HCT116 (cell line): ENCODE measurements around the gene F2R. TPM values are rescaled to one million over a fixed set of nuclear protein-coding genes. Genes with fewer than 3 reads are reported as not detected.

Experiments used
- ATAC-seq: fragments of 200-7000 bp; cut with Tn5 transposase; 2 replicates; pipeline ENCODE4 v1.9.1; 2020; ENCODE audit warnings: mild to moderate bottlenecking, moderate library complexity
- BruUV-seq: library from RNA; stranded (reverse); fragments of 400-500 nt; replicated peaks from 2 replicates; lab custom pipeline; 2021; lab: Mats Ljungman, UMichigan
- CTCF ChIA-PET: fragments of 300-600 bp; sonication (Branson Sonifier 250); formaldehyde crosslinking; loops from one replicate; lab custom pipeline; 2021; ENCODE audit warnings: antibody characterized with exemption; lab: Charles Lee
- POLR2A ChIA-PET: fragments of 300-600, 350-600 bp; sonication (Branson Sonifier 250); formaldehyde crosslinking; loops from one replicate; lab custom pipeline; 2021; ENCODE audit warnings: antibody characterized with exemption; lab: Charles Lee
- RAD21 ChIA-PET, 2 experiments: fragments of 300-600 bp; sonication (Branson Sonifier 250); formaldehyde crosslinking; loops; one replicate each; lab custom pipeline; 2023; ENCODE audit warnings: low total read pairs in 2 of 2; ENCODE audit not compliant: uncharacterized antibody in 2 of 2, unreplicated experiment in 2 of 2, low non-redundant PET in 1 of 2; lab: Charles Lee
- DNase-seq: peaks from one replicate; pipeline ENCODE4 v3.0.0-alpha.2; 2010; ENCODE audit warnings: low read depth, low spot score
- H2AFZ ChIP-seq: fragments of 200-600 bp; shearing (Covaris generic), sonication (generic); 2 replicates; pipeline ENCODE4 v1.6.1; 2017; ENCODE audit warnings: low read depth, mixed run types, mixed read lengths, antibody characterized with exemption, low read length; ENCODE audit not compliant: poor library complexity, severe bottlenecking
- H3K27ac ChIP-seq: 2 replicates; pipeline ENCODE4 v1.5.1; 2012; ENCODE audit warnings: low read depth, low read length
- H3K27me3 ChIP-seq: fragments of 200-600 bp; sonication (generic); 2 replicates; pipeline ENCODE4 v1.6.1; 2016; ENCODE audit warnings: mixed run types, low read length, mixed read lengths; ENCODE audit not compliant: insufficient read depth
- H3K36me3 ChIP-seq, 2 experiments: fragments of 200-500 bp in 1 of 2; fragments of 200-600 bp in 1 of 2; sonication (Bioruptor generic) in 1 of 2; sonication (generic) in 1 of 2; 2 replicates each; pipeline versions ENCODE4 v1.5.1 to v1.6.1; 2014 to 2016; ENCODE audit warnings: low read length in 2 of 2, inconsistent platforms in 1 of 2, mixed read lengths in 1 of 2, mixed run types in 1 of 2; ENCODE audit not compliant: insufficient read depth in 2 of 2, control insufficient read depth in 1 of 2
- H3K4me1 ChIP-seq, 2 experiments: fragments of 200-600 bp in 1 of 2; sonication (generic) in 1 of 2; 2 replicates each; pipeline versions ENCODE4 v1.5.1 to v1.6.1; 2012 to 2017; ENCODE audit warnings: low read length in 2 of 2, inconsistent platforms in 1 of 2, mild to moderate bottlenecking in 1 of 2, mixed read lengths in 1 of 2, mixed run types in 1 of 2, moderate library complexity in 1 of 2; ENCODE audit not compliant: insufficient read depth in 2 of 2, control insufficient read depth in 1 of 2
- H3K4me2 ChIP-seq: fragments of 200-600 bp; sonication (generic); 2 replicates; pipeline ENCODE4 v1.6.1; 2017; ENCODE audit warnings: mixed run types, low read length, mixed read lengths
- H3K4me3 ChIP-seq, 2 experiments: fragments of 200-600 bp in 1 of 2; sonication (generic) in 1 of 2; replicated peaks in 1 of 2; 2 replicates each; pipeline ENCODE4 v1.5.1; 2011 to 2016; ENCODE audit warnings: low read length in 2 of 2, control low read depth in 1 of 2, low read depth in 1 of 2, mild to moderate bottlenecking in 1 of 2, mixed read lengths in 1 of 2, mixed run types in 1 of 2
- H3K79me2 ChIP-seq: fragments of 200-600 bp; sonication (generic); 2 replicates; pipeline ENCODE4 v1.6.1; 2017; ENCODE audit warnings: mild to moderate bottlenecking, mixed run types, low read length, moderate library complexity, mixed read lengths; ENCODE audit not compliant: insufficient read depth
- H3K9ac ChIP-seq: fragments of 200-600 bp; sonication (generic); 2 replicates; pipeline ENCODE4 v1.6.1; 2016; ENCODE audit warnings: low read length, mixed read lengths
- H3K9me2 ChIP-seq: fragments of 200-600 bp; sonication (generic), shearing (Covaris generic); 2 replicates; pipeline ENCODE4 v1.6.1; 2017; ENCODE audit warnings: mixed run types, mild to moderate bottlenecking, moderate library complexity; ENCODE audit not compliant: insufficient read depth
- H3K9me3 ChIP-seq, 2 experiments: fragments of 200-500 bp in 1 of 2; fragments of 200-600 bp in 1 of 2; sonication (Bioruptor generic) in 1 of 2; sonication (generic) in 1 of 2; 2 replicates each; pipeline ENCODE4 v1.6.1; 2014 to 2017; ENCODE audit warnings: low read length in 2 of 2, mixed read lengths in 2 of 2, inconsistent platforms in 1 of 2, low read depth in 1 of 2, mild to moderate bottlenecking in 1 of 2, mixed run types in 1 of 2, moderate library complexity in 1 of 2; ENCODE audit not compliant: control insufficient read depth in 1 of 2, insufficient read depth in 1 of 2
- H4K20me1 ChIP-seq: fragments of 200-600 bp; sonication (generic), shearing (Covaris generic); 2 replicates; pipeline ENCODE4 v1.6.1; 2017; ENCODE audit warnings: mixed run types, mild to moderate bottlenecking, moderate library complexity; ENCODE audit not compliant: insufficient read depth
- EGR1 ChIP-seq: IDR thresholded peaks from 2 replicates; pipeline ENCODE4 v1.6.1; 2012; ENCODE audit warnings: low read depth
- ELF1 ChIP-seq: IDR thresholded peaks from 2 replicates; pipeline ENCODE4 v1.6.1; 2012; ENCODE audit warnings: low read depth, borderline replicate concordance
- EZH2phosphoT487 ChIP-seq: fragments of 200-600 bp; IDR thresholded peaks from 2 replicates; pipeline ENCODE4 v1.6.1; 2018; ENCODE audit warnings: antibody characterized with exemption, borderline replicate concordance
- FOSL1 ChIP-seq: IDR thresholded peaks from 2 replicates; pipeline ENCODE4 v1.6.1; 2012; ENCODE audit warnings: low read depth
- JUND ChIP-seq: IDR thresholded peaks from 2 replicates; pipeline ENCODE4 v1.6.1; 2012
- POLR2AphosphoS5 ChIP-seq: IDR thresholded peaks from 2 replicates; pipeline ENCODE4 v1.6.1; 2011; ENCODE audit warnings: mild to moderate bottlenecking, low read depth, low read length, moderate library complexity
- TCF7L2 ChIP-seq: IDR thresholded peaks from 2 replicates; pipeline ENCODE4 v1.7.0; 2011; ENCODE audit warnings: borderline replicate concordance, inconsistent platforms; ENCODE audit not compliant: insufficient read depth, insufficient read length; ENCODE audit errors: extremely low read depth
- YY1 ChIP-seq: IDR thresholded peaks from 2 replicates; pipeline ENCODE4 v1.6.1; 2011; ENCODE audit warnings: low read length, low read depth, moderate library complexity, mild to moderate bottlenecking; ENCODE audit not compliant: insufficient replicate concordance; ENCODE audit errors: extremely low read depth
- ZFX ChIP-seq: fragments of 450-650 bp; IDR thresholded peaks from 2 replicates; pipeline ENCODE4 v1.6.1; 2017
- ZNF274 ChIP-seq: fragments of 200-500 bp; sonication (Bioruptor generic); IDR thresholded peaks from 2 replicates; pipeline ENCODE4 v1.6.1; 2014; ENCODE audit warnings: mild to moderate bottlenecking, low read depth, low read length, inconsistent platforms
- intact Hi-C: fragments of 100-400 bp; cut with micrococcal nuclease; formaldehyde crosslinking; loops from 2 replicates; pipeline ENCODE4 v1.10.0; 2022
- total RNA-seq: library from RNA; stranded (reverse); gene quantifications from one replicate; pipeline ENCODE4 v1.2.1, GENCODE V29; 2021; ENCODE audit not compliant: unreplicated experiment
- TF ChIP-seq, protein P1 (sequence below): IDR thresholded peaks from 2 replicates; pipeline ENCODE4 v1.6.1; 2012
- TF ChIP-seq, protein P2 (sequence below): IDR thresholded peaks from 2 replicates; pipeline ENCODE4 v1.6.1; 2012; ENCODE audit warnings: low read depth

The F2R gene
- total RNA-seq, 1 experiment from 2014 or later = 16.6 TPM

DNA sequence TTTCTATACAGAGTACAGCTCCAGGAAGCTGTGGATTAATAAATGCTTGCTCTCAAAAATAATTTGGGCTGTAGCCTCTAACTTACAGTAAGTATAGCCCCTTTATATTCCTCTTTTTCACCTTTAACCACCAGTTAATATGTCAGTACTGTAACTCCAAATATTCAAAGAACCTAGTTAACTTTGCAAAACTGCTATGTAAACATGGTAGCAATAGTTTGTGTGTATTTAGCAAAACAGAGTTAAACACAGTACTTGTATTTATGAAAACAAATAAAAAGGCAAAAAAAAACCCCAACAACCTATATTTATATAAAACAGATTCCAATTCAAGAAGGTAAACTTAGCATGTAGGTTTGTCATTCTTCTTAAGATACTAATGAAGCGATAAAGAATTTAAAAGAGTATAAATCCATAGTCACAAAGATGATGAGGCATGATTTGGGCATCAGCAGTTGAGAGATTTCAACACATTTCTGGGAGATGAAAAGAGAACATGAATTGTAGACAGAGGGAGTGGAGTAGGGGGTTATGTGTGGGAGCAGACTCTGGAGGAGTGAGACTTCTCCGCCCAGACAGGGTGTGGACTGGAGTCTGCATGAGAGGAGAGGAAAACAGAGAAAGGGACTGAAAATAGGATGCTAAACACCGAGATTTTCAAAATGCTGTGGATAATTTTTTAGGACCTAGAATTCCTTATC is 55.9 kb downstream of the F2R start:
- Histone ChIP-seq H3K4me1 (peaks cover 5 to 21% of the 10 kb centered on the region in 2 experiments; a peak in 2 of 4 replicates), H3K9me2 (no peaks in the 10 kb centered on the region), H3K9ac (no peak overlapping the region), H3K36me3 (no peaks in the 10 kb centered on the region), H3K4me2 (no peak overlapping the region), H3K27ac (no peak overlapping the region), H3K4me3 (no peak overlapping the region), H2AFZ (no peak overlapping the region), H3K79me2 (no peaks in the 10 kb centered on the region), H4K20me1 (no peaks in the 10 kb centered on the region), H3K9me3 (no peaks in the 10 kb centered on the region), H3K27me3 (no peaks in the 10 kb centered on the region)
- CTCF ChIA-PET = interaction anchor here (5.9 kb wide), 1 partner anchor 172 kb away, joined by 111 read pairs; no protein-coding TSS in a partner anchor
- intact Hi-C loops = loop anchor here (5.0 to 10.0 kb wide), 2 partner anchors 55 to 243 kb away; partner anchors contain the start of gene F2R
- BruUV-seq = no TSS peak
- POLR2A ChIA-PET = no interaction called here
- TF ChIP-seq ZFX (no peak), EZH2phosphoT487 (no peak), JUND (no peak), ELF1 (no peak), TCF7L2 (no peak), FOSL1 (no peak), POLR2AphosphoS5 (no peak), YY1 (no peak), EGR1 (no peak), ZNF274 (no peak)
- TF ChIP-seq, protein P1, sequence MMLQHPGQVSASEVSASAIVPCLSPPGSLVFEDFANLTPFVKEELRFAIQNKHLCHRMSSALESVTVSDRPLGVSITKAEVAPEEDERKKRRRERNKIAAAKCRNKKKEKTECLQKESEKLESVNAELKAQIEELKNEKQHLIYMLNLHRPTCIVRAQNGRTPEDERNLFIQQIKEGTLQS = no peak
- TF ChIP-seq, protein P2, sequence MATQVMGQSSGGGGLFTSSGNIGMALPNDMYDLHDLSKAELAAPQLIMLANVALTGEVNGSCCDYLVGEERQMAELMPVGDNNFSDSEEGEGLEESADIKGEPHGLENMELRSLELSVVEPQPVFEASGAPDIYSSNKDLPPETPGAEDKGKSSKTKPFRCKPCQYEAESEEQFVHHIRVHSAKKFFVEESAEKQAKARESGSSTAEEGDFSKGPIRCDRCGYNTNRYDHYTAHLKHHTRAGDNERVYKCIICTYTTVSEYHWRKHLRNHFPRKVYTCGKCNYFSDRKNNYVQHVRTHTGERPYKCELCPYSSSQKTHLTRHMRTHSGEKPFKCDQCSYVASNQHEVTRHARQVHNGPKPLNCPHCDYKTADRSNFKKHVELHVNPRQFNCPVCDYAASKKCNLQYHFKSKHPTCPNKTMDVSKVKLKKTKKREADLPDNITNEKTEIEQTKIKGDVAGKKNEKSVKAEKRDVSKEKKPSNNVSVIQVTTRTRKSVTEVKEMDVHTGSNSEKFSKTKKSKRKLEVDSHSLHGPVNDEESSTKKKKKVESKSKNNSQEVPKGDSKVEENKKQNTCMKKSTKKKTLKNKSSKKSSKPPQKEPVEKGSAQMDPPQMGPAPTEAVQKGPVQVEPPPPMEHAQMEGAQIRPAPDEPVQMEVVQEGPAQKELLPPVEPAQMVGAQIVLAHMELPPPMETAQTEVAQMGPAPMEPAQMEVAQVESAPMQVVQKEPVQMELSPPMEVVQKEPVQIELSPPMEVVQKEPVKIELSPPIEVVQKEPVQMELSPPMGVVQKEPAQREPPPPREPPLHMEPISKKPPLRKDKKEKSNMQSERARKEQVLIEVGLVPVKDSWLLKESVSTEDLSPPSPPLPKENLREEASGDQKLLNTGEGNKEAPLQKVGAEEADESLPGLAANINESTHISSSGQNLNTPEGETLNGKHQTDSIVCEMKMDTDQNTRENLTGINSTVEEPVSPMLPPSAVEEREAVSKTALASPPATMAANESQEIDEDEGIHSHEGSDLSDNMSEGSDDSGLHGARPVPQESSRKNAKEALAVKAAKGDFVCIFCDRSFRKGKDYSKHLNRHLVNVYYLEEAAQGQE = no peak
- no peak for DNase-seq
- RAD21 ChIA-PET = no interaction called here
- no peak for ATAC-seq
